ENCODE results near the gene MCC.

The MCC gene

GRCh38 chr5:113166852-113167366, 321.3 kb downstream of the MCC start:
- DNase-seq: no peak

- no peak for DNase-seq
These were observed 322.0 kb downstream of the MCC start for GRCh38 chr5:113166261-113166660.

- DNase-seq: peak in 1 of 2 experiments; percentile 36
These were observed 324.2 kb downstream of the MCC start for GRCh38 chr5:113164021-113164420.

GRCh38 chr5:113163328-113163727, 324.9 kb downstream of the MCC start:
- DNase-seq: no peak

GRCh38 chr5:113162770-113163169, 325.5 kb downstream of the MCC start:
- no peak for DNase-seq

- no peak for DNase-seq
These were observed 326.0 kb downstream of the MCC start for GRCh38 chr5:113162208-113162607.

- DNase-seq: peak; percentile 23 to 45
These were observed 326.4 kb downstream of the MCC start for GRCh38 chr5:113161806-113162205.

- DNase-seq: no peak
These were observed 330.4 kb downstream of the MCC start for GRCh38 chr5:113157886-113158285.

GRCh38 chr5:113156271-113156877, 331.9 kb downstream of the MCC start:
- DNase-seq: no peak

- no peak for DNase-seq
These were observed 334.6 kb downstream of the MCC start for GRCh38 chr5:113153512-113154097.

GRCh38 chr5:113152380-113152740, 335.9 kb downstream of the MCC start:
- no peak for DNase-seq

- no peak for DNase-seq
These were observed 336.4 kb downstream of the MCC start for GRCh38 chr5:113151641-113152379.

GRCh38 chr5:113150821-113151220, 337.4 kb downstream of the MCC start:
- no peak for DNase-seq

- no peak for DNase-seq
These were observed 338.0 kb downstream of the MCC start for GRCh38 chr5:113150221-113150620.

GRCh38 chr5:113147537-113147936, 340.7 kb downstream of the MCC start:
- no peak for DNase-seq

GRCh38 chr5:113147101-113147508, 341.1 kb downstream of the MCC start:
- DNase-seq: no peak

- no peak for DNase-seq
These were observed 342.4 kb downstream of the MCC start for GRCh38 chr5:113145757-113146387.

GRCh38 chr5:113142186-113142585, 346.1 kb downstream of the MCC start:
- no peak for DNase-seq

- DNase-seq: no peak
These were observed 347.2 kb downstream of the MCC start for GRCh38 chr5:113140837-113141671.

- DNase-seq: no peak
These were observed 354.9 kb downstream of the MCC start for GRCh38 chr5:113133211-113133975.

- no peak for DNase-seq
These were observed 355.7 kb downstream of the MCC start for GRCh38 chr5:113132564-113132963.
